HepG2 (cell line): Measurements from ENCODE around the gene MOCS1. TPM values are rescaled to one million over a fixed set of nuclear protein-coding genes. Genes with fewer than 3 reads are reported as not detected.

ENCODE experiments used
- ATAC-seq: fragments of 200-7000 bp; cut with Tn5 transposase; 3 replicates; pipeline ENCODE4 v1.9.1; 2020; ENCODE audit warnings: mild to moderate bottlenecking, moderate library complexity
- BruUV-seq: library from RNA; stranded (reverse); fragments of 400-500 nt; replicated peaks from 2 replicates; lab custom pipeline; 2021; lab: Mats Ljungman, UMichigan
- CTCF ChIA-PET: fragments of 300-600 bp; formaldehyde crosslinking; extraction: SDS; loops from one replicate; lab custom pipeline; 2021; ENCODE audit warnings: low total read pairs, inconsistent platforms, low intra/inter-chr PET ratio; lab: Yijun Ruan, JAX
- POLR2A ChIA-PET: fragments of 350-600 bp; sonication (Branson Sonifier 250); formaldehyde crosslinking; loops from one replicate; lab custom pipeline; 2020; ENCODE audit warnings: antibody characterized with exemption, inconsistent platforms; lab: Yijun Ruan, JAX
- DNase-seq: peaks from one replicate; pipeline ENCODE4 v3.0.0-alpha.2; 2015; ENCODE audit warnings: low spot score
- FAIRE-seq: peaks from 3 replicates; lab custom pipeline; 2011; peaks lifted over from hg19 to GRCh38; lab: Jason Lieb, UNC
- H2AFZ ChIP-seq: one replicate; pipeline ENCODE4 v1.6.1; 2011; ENCODE audit warnings: low read length, inconsistent platforms
- H3K27ac ChIP-seq: fragments of 300-600 bp; 3 replicates; pipeline ENCODE4 v1.8.0; 2011; ENCODE audit warnings: mixed run types, mild to moderate bottlenecking, mixed read lengths, low read length, inconsistent platforms; ENCODE audit not compliant: insufficient read depth; ENCODE audit errors: extremely low read length
- H3K27me3 ChIP-seq, 2 experiments: fragments of 200-600 bp in 1 of 2; 2 replicates in 1 of 2; 3 replicates in 1 of 2; pipeline versions ENCODE4 v1.6.0 to v1.8.0; 2011; ENCODE audit warnings: low read length in 2 of 2, mild to moderate bottlenecking in 2 of 2, moderate library complexity in 2 of 2, inconsistent platforms in 1 of 2; ENCODE audit not compliant: insufficient read depth in 2 of 2, control insufficient read depth in 1 of 2
- H3K36me3 ChIP-seq, 2 experiments: fragments of 200-600 bp in 1 of 2; replicated peaks in 1 of 2; 2 replicates in 1 of 2; 3 replicates in 1 of 2; pipeline versions ENCODE4 v1.5.1 to v1.8.0; 2011; ENCODE audit warnings: low read length in 2 of 2, inconsistent platforms in 1 of 2; ENCODE audit not compliant: insufficient read depth in 2 of 2, control insufficient read depth in 1 of 2
- H3K4me1 ChIP-seq: 2 replicates; pipeline ENCODE4 v1.5.1; 2012; ENCODE audit warnings: low read length, inconsistent platforms; ENCODE audit not compliant: insufficient read depth
- H3K4me2 ChIP-seq: 2 replicates; pipeline ENCODE4 v1.6.0; 2011; ENCODE audit warnings: low read depth, low read length, inconsistent platforms
- H3K4me3 ChIP-seq, 3 experiments: fragments of 200-600 bp in 1 of 3; sonication (generic), shearing (Covaris generic) in 1 of 3; replicated peaks in 1 of 3; 2 replicates each; pipeline ENCODE4 v1.5.1; 2011 to 2016; ENCODE audit warnings: low read length in 3 of 3, inconsistent platforms in 2 of 3, low read depth in 2 of 3, mild to moderate bottlenecking in 2 of 3, control low read depth in 1 of 3, mixed read lengths in 1 of 3; ENCODE audit not compliant: insufficient read depth in 1 of 3
- H3K79me2 ChIP-seq: one replicate; pipeline ENCODE4 v1.6.1; 2011; ENCODE audit warnings: low read length, inconsistent platforms; ENCODE audit not compliant: insufficient read depth
- H3K9ac ChIP-seq: 2 replicates; pipeline ENCODE4 v1.6.0; 2011; ENCODE audit warnings: mild to moderate bottlenecking, low read depth, low read length, inconsistent platforms; ENCODE audit not compliant: insufficient read depth
- H3K9me3 ChIP-seq: 2 replicates; pipeline ENCODE4 v1.5.1; 2012; ENCODE audit warnings: mild to moderate bottlenecking, low read length
- H4K20me1 ChIP-seq: 2 replicates; pipeline ENCODE4 v1.6.0; 2011; ENCODE audit warnings: inconsistent platforms, mild to moderate bottlenecking, low read length, moderate library complexity; ENCODE audit not compliant: insufficient read depth
- ATM ChIP-seq: fragments of 450-650 bp; IDR thresholded peaks from 2 replicates; pipeline ENCODE4 v1.7.1; 2017; ENCODE audit warnings: mild to moderate bottlenecking, borderline replicate concordance
- KMT2A ChIP-seq: sonication (generic); formaldehyde crosslinking; IDR thresholded peaks from 2 replicates; pipeline ENCODE4 v1.4.0; 2020; ENCODE audit warnings: missing genetic modification reagents
- SKIL ChIP-seq: sonication (generic); formaldehyde crosslinking; IDR thresholded peaks from 2 replicates; pipeline ENCODE4 v1.8.0; 2022; ENCODE audit warnings: missing genetic modification reagents, mild to moderate bottlenecking, moderate library complexity, borderline replicate concordance
- TBX2 ChIP-seq: sonication (generic); formaldehyde crosslinking; IDR thresholded peaks from 2 replicates; pipeline ENCODE4 v1.5.0; 2020; ENCODE audit warnings: missing genetic modification reagents, mild to moderate bottlenecking, borderline replicate concordance
- TOPORS ChIP-seq: sonication (generic); formaldehyde crosslinking; IDR thresholded peaks from 2 replicates; pipeline ENCODE4 v1.8.0; 2023; ENCODE audit warnings: mild to moderate bottlenecking, missing genetic modification reagents
- ZNF326 ChIP-seq: sonication (generic); formaldehyde crosslinking; IDR thresholded peaks from 2 replicates; pipeline ENCODE4 v1.4.0; 2020; ENCODE audit warnings: missing genetic modification reagents, borderline replicate concordance
- ZNF570 ChIP-seq: sonication (generic); formaldehyde crosslinking; IDR thresholded peaks from 2 replicates; pipeline ENCODE4 v1.4.0; 2020; ENCODE audit warnings: mild to moderate bottlenecking, missing genetic modification reagents, borderline replicate concordance
- WGBS: methylation state at CpG from one replicate; pipeline ENCODE4 v1.1.6; 2017; ENCODE audit warnings: low lambda C conversion rate; 5-methylcytosine and 5-hydroxymethylcytosine counted together
- in situ Hi-C: cut with HindIII; loops from 2 replicates; pipeline ENCODE4 v1.10.0; 2017; ENCODE audit warnings: low pct_unique_long_range_greater_than_20kb; ENCODE audit not compliant: extremely low pct_ligation_motif_present
- intact Hi-C: fragments of 100-400 bp; cut with micrococcal nuclease; formaldehyde crosslinking; loops from one replicate; pipeline ENCODE4 v1.10.0; 2022; ENCODE audit not compliant: unreplicated experiment
- polyA plus RNA-seq, 8 experiments: library from polyadenylated mRNA; depleted of rRNA in 3 of 8; stranded (reverse) in 7 of 8; unstranded in 1 of 8; fragments of >200 nt; fragmentation: Illumina TruSeq in 4 of 8; extraction: Trizol in 4 of 8; gene quantifications; 2 replicates each; pipeline versions ENCODE4 v1.2.1 to v1.2.3, GENCODE V29; 2011 to 2016; ENCODE audit warnings: low read depth in 4 of 8, missing spikeins in 1 of 8, mixed read lengths in 1 of 8; ENCODE audit not compliant: insufficient read depth in 1 of 8
- total RNA-seq, 5 experiments: library from RNA; depleted of rRNA; stranded (reverse); fragments of >200 nt; fragmentation: Illumina TruSeq; extraction: Trizol; gene quantifications; 2 replicates each; pipeline ENCODE4 v1.2.3, GENCODE V29; 2016; ENCODE audit warnings: low read depth in 1 of 5
- TF ChIP-seq, protein P1 (sequence below): sonication (generic); formaldehyde crosslinking; IDR thresholded peaks from 2 replicates; pipeline ENCODE4 v1.5.1; 2020; ENCODE audit warnings: mild to moderate bottlenecking, missing genetic modification reagents, borderline replicate concordance
- TF ChIP-seq, protein P2 (sequence below), 2 experiments: sonication (generic) in 1 of 2; formaldehyde crosslinking in 1 of 2; IDR thresholded peaks; 2 replicates each; pipeline versions ENCODE4 v1.4.0 to v1.6.1; 2018 to 2020; ENCODE audit warnings: missing genetic modification reagents in 2 of 2, borderline replicate concordance in 1 of 2, low read depth in 1 of 2, mild to moderate bottlenecking in 1 of 2, missing biosample characterization in 1 of 2

The MOCS1 gene
- total and polyA plus RNA-seq, 2 of the 13 experiments (the other 11 are each of a cell fraction or from before 2014, with no cell fraction given): 5.3 to 11.7 TPM

DNA sequence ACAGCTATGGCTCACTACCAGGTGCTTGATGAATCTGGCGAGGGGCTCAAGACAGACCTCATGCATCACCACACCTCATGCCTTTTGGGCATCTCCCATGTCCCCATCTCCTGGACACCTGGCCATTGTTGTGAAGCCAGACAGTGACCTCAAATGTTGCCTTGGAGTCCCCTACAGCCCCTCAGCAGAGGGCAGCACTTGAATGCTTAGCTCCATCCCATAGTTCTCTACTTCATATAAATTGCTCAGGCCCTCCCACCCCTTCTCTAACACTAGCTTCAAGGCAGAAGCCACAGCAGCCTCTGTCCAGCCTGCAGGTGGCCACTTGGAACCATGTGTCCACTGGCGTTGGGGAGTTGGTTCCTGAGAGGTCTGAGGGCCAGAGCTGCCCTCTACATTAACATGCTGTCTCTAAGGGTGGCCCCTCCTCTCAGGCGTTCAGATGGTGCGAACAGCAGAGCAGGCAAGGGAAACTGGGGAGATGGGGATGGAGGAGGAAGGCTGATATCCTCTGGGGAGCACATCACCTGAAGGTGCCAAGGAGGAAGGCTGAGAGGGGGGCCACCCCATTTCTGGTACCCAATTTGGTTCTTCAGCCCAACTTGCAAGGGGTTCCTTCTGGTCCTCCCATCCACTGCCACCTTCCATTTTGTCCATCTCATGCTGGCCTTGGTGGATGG lies 31.3 kb downstream of the MOCS1 start:
- Histone ChIP-seq H3K9me3 (no peaks in the 10 kb centered on the region), H3K4me1 (no peaks in the 10 kb centered on the region), H3K36me3 (no peaks in the 10 kb centered on the region), H4K20me1 (no peaks in the 10 kb centered on the region), H3K9ac (no peak overlapping the region), H3K27ac (no peak overlapping the region), H3K4me2 (no peak overlapping the region), H3K27me3 (no peaks in the 10 kb centered on the region; a peak in 1 of 5 replicates), H3K4me3 (no peak overlapping the region), H3K79me2 (no peaks in the 10 kb centered on the region), H2AFZ (no peak overlapping the region)
- no peak for TF ChIP-seq TBX2 (CRISPR knock-in tag)
- TF ChIP-seq TOPORS (CRISPR knock-in tag): no peak
- TF ChIP-seq, protein P1, sequence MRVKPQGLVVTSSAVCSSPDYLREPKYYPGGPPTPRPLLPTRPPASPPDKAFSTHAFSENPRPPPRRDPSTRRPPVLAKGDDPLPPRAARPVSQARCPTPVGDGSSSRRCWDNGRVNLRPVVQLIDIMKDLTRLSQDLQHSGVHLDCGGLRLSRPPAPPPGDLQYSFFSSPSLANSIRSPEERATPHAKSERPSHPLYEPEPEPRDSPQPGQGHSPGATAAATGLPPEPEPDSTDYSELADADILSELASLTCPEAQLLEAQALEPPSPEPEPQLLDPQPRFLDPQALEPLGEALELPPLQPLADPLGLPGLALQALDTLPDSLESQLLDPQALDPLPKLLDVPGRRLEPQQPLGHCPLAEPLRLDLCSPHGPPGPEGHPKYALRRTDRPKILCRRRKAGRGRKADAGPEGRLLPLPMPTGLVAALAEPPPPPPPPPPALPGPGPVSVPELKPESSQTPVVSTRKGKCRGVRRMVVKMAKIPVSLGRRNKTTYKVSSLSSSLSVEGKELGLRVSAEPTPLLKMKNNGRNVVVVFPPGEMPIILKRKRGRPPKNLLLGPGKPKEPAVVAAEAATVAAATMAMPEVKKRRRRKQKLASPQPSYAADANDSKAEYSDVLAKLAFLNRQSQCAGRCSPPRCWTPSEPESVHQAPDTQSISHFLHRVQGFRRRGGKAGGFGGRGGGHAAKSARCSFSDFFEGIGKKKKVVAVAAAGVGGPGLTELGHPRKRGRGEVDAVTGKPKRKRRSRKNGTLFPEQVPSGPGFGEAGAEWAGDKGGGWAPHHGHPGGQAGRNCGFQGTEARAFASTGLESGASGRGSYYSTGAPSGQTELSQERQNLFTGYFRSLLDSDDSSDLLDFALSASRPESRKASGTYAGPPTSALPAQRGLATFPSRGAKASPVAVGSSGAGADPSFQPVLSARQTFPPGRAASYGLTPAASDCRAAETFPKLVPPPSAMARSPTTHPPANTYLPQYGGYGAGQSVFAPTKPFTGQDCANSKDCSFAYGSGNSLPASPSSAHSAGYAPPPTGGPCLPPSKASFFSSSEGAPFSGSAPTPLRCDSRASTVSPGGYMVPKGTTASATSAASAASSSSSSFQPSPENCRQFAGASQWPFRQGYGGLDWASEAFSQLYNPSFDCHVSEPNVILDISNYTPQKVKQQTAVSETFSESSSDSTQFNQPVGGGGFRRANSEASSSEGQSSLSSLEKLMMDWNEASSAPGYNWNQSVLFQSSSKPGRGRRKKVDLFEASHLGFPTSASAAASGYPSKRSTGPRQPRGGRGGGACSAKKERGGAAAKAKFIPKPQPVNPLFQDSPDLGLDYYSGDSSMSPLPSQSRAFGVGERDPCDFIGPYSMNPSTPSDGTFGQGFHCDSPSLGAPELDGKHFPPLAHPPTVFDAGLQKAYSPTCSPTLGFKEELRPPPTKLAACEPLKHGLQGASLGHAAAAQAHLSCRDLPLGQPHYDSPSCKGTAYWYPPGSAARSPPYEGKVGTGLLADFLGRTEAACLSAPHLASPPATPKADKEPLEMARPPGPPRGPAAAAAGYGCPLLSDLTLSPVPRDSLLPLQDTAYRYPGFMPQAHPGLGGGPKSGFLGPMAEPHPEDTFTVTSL (CRISPR knock-in tag): no peak
- TF ChIP-seq ATM: no peak
- TF ChIP-seq, protein P2, sequence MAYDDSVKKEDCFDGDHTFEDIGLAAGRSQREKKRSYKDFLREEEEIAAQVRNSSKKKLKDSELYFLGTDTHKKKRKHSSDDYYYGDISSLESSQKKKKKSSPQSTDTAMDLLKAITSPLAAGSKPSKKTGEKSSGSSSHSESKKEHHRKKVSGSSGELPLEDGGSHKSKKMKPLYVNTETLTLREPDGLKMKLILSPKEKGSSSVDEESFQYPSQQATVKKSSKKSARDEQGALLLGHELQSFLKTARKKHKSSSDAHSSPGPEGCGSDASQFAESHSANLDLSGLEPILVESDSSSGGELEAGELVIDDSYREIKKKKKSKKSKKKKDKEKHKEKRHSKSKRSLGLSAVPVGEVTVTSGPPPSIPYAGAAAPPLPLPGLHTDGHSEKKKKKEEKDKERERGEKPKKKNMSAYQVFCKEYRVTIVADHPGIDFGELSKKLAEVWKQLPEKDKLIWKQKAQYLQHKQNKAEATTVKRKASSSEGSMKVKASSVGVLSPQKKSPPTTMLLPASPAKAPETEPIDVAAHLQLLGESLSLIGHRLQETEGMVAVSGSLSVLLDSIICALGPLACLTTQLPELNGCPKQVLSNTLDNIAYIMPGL (CRISPR knock-in tag; IDR thresholded peaks at IDR 0.05; ENCODE audit: borderline replicate concordance in 1 of 2, low read depth in 1 of 2): no peak
- peak; percentile 46; the same call in 1 of the 2 replicates for TF ChIP-seq SKIL (CRISPR knock-in tag)
- no peak for TF ChIP-seq KMT2A (CRISPR knock-in tag)
- TF ChIP-seq ZNF326: no peak
- no peak for TF ChIP-seq ZNF570 (CRISPR knock-in tag)
- CTCF ChIA-PET: no interaction called here
- ATAC-seq: peak; percentile 20
- DNase-seq: no peak
- intact Hi-C loops (no loop called here), in situ Hi-C loops (no loop called here)
- BruUV-seq: no TSS peak
- WGBS: 86% methylated on average over 4 of the region's 4 CpGs
- POLR2A ChIA-PET: no interaction called here
- FAIRE-seq: no peak
